Body of pancreas (tissue), 4 donors: ENCODE measurements around the gene AGPAT1. TPM values are rescaled to one million over a fixed set of nuclear protein-coding genes. Genes with fewer than 3 reads are reported as not detected.

ENCODE experiments used
- ATAC-seq: fragments of 150-250 bp; one replicate; pipeline ENCODE4 v1.9.1; 2016
- DNase-seq, 4 donors: peaks; one replicate each; pipeline ENCODE4 v3.0.0-alpha.2; 2019
- H3K27ac ChIP-seq, 4 donors: fragments of 200-600 bp; sonication (generic); 1 replicate in 3 of 4; 2 replicates in 1 of 4; pipeline versions ENCODE4 v1.5.1 to v1.6.1; 2016 to 2019; ENCODE audit warnings: mild to moderate bottlenecking in 1 of 4, mixed read lengths in 1 of 4, moderate library complexity in 1 of 4
- H3K27me3 ChIP-seq, 2 donors: fragments of 200-600 bp; sonication (generic); one replicate each; pipeline ENCODE4 v1.6.0; 2016; ENCODE audit warnings: mild to moderate bottlenecking in 1 of 2
- H3K36me3 ChIP-seq, 2 donors: fragments of 200-600 bp; sonication (generic); replicated peaks in 1 of 2; 2 replicates each; pipeline ENCODE4 v1.5.1; 2016; ENCODE audit warnings: low read depth in 2 of 2; ENCODE audit not compliant: insufficient read depth in 1 of 2
- H3K4me1 ChIP-seq: fragments of 200-600 bp; sonication (generic); one replicate; pipeline ENCODE4 v1.6.0; 2016
- H3K4me3 ChIP-seq, 2 donors: fragments of 200-600 bp; sonication (generic); 1 replicate in 1 of 2; 2 replicates in 1 of 2; pipeline ENCODE4 v1.5.1; 2016 to 2019
- H3K9me3 ChIP-seq, 3 donors: fragments of 200-600 bp; sonication (generic); 1 replicate in 2 of 3; 2 replicates in 1 of 3; pipeline ENCODE4 v1.5.1; 2016
- POLR2A ChIP-seq, 3 donors: fragments of 450-650 bp; IDR thresholded peaks; one replicate each; pipeline ENCODE4 v1.6.1; 2016; ENCODE audit warnings: antibody characterized with exemption in 3 of 3, mild to moderate bottlenecking in 2 of 3
- whole genome bisulfite sequencing, 2 donors: methylation state at CpG; one replicate each; pipeline ENCODE4 v1.1.5; 2017; 5-methylcytosine and 5-hydroxymethylcytosine counted together
- intact Hi-C: fragments of 100-400 bp; cut with DNase I; formaldehyde crosslinking; loops from one replicate; pipeline ENCODE4 v1.15.1; 2023
- total RNA-seq, 2 donors: library from RNA; depleted of rRNA; stranded (reverse); fragments of >200 nt; gene quantifications; one replicate each; pipeline ENCODE4 v1.1.0, GENCODE V29; 2016
- TF ChIP-seq, protein P1 (sequence below), 7 experiments: fragments of 450-650 bp in 4 of 7; fragments of 200-600 bp in 3 of 7; sonication (generic) in 3 of 7; IDR thresholded peaks; one replicate each; pipeline ENCODE4 v1.5.1; 2016 to 2019; ENCODE audit warnings: antibody characterized with exemption in 7 of 7

AGPAT1 gene
- total RNA-seq, 2 donors from 2014 or later = 13.2 to 16.1 TPM

DNA sequence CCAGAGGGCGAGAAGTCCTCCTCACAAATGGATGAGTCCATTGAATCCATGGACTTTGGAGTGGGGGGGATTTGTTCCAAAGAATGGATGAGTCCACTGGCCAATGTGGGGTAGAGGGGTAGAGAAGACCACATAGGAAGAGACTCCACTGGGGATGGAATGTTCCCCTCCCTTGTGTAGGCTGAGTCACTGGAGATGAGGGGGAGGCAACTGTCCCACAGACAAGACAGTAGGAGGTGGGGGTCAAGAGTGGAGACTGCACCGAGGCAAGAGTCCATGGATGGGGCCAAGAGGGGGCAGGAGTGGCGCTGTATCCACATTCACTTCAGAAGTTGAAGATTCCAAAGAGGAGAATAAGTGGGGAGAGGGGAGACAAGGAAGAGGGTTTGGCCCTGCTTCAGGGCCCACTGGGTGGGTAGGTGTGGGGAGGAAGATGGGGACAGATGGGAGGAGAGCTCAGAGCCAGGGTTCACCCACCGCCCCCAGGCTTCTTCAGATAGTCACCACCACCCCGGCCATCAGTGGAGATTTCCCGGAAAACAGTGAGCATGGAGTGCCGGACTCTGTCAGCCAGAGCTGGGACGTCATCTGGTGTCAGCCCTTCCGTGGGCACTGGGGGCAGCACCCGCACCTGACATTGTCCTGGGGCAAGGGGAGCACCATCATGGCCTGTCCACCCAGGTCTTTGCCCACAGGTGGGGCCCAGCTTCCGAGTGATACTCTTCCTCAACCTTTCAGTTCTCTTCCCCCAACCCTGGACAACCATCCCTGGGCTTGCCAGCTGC lies 6.9 kb downstream of the AGPAT1 start:
- H3K4me3 ChIP-seq = no peak overlapping the region
- WGBS, 2 donors = 80 to 90% methylated on average over 7 to 11 of the region's 11 CpGs
- intact Hi-C loops = no loop called here
- H3K9me3 ChIP-seq = no peaks in the 10 kb centered on the region
- ATAC-seq (no peak), DNase-seq (no peak)
- no peaks in the 10 kb centered on the region for H3K4me1 ChIP-seq
- H3K36me3 ChIP-seq = peaks cover 0 to 1% of the 10 kb centered on the region in 2 donors
- no peaks in the 10 kb centered on the region for H3K27me3 ChIP-seq
- H3K27ac ChIP-seq = no peak overlapping the region
- TF ChIP-seq, protein P1, sequence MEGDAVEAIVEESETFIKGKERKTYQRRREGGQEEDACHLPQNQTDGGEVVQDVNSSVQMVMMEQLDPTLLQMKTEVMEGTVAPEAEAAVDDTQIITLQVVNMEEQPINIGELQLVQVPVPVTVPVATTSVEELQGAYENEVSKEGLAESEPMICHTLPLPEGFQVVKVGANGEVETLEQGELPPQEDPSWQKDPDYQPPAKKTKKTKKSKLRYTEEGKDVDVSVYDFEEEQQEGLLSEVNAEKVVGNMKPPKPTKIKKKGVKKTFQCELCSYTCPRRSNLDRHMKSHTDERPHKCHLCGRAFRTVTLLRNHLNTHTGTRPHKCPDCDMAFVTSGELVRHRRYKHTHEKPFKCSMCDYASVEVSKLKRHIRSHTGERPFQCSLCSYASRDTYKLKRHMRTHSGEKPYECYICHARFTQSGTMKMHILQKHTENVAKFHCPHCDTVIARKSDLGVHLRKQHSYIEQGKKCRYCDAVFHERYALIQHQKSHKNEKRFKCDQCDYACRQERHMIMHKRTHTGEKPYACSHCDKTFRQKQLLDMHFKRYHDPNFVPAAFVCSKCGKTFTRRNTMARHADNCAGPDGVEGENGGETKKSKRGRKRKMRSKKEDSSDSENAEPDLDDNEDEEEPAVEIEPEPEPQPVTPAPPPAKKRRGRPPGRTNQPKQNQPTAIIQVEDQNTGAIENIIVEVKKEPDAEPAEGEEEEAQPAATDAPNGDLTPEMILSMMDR (IDR thresholded peaks at IDR 0.05) = no peak
- TF ChIP-seq POLR2A (IDR thresholded peaks at IDR 0.05) = no peak

DNA sequence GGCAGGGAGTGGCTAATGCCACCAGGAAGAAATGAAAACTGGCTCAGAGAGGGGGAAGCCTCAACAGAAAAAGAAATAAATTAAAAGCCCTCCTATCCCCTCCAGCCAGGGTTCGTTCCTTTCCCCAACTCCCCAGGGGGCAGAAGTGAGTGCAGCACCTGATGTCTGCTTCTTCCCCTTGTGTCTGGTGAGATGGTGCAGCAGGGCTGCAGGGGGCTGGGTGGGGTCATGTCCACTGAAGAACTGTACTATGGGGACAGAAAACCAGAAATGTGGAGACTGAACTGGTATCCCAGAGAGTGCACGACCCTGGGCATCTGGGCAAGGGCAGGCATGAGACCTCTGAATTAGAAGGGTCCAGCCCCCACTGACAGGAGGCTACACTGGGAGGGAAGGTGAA lies 7.5 kb downstream of the AGPAT1 start:
- Histone ChIP-seq H3K4me1 (no peaks in the 10 kb centered on the region), H3K9me3 (no peaks in the 10 kb centered on the region), H3K4me3 (no peak overlapping the region), H3K27me3 (no peaks in the 10 kb centered on the region), H3K27ac (no peak overlapping the region), H3K36me3 (peaks cover 0 to 1% of the 10 kb centered on the region in 2 donors)
- no peak for ATAC-seq
- WGBS, 2 donors = 75 to 89% methylated on average over 2 of the region's 2 CpGs
- DNase-seq = no peak
- intact Hi-C loops = no loop called here
- TF ChIP-seq, protein P1 (IDR thresholded peaks at IDR 0.05) = no peak
- TF ChIP-seq POLR2A (IDR thresholded peaks at IDR 0.05) = no peak

DNA sequence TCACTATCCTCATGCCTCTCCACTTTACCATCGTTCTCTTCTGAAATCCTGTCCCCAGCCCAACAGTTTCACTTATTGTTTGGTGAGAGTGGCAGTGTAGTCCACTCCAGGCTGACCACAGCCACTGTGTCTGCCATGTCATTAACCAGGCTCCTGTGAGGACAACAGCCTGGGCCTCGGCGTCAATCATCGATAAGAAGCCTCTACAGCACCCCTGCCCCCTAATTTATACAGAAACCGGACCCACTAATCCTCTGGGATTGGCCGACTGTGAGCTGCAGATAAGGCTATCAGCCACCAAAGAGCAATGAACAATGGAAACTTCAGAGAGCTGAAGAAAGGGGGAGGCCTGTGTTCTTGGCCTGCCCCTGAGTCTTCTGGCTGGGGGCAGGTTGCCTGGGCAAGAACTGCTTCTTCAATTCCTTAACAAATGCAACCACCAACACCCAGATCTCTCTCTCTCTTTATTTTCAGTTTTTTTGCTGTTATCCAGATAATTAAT lies 8.1 kb downstream of the AGPAT1 start:
- Histone ChIP-seq H3K27ac (no peak overlapping the region), H3K36me3 (peaks cover 0 to 1% of the 10 kb centered on the region in 2 donors), H3K4me3 (no peak overlapping the region), H3K27me3 (no peaks in the 10 kb centered on the region), H3K9me3 (no peaks in the 10 kb centered on the region), H3K4me1 (no peaks in the 10 kb centered on the region)
- DNase-seq (no peak), ATAC-seq (no peak)
- WGBS, 2 donors = 39 to 41% methylated on average over 6 of the region's 6 CpGs
- intact Hi-C loops = no loop called here
- TF ChIP-seq POLR2A (IDR thresholded peaks at IDR 0.05) = no peak
- TF ChIP-seq, protein P1 (IDR thresholded peaks at IDR 0.05) = no peak

DNA sequence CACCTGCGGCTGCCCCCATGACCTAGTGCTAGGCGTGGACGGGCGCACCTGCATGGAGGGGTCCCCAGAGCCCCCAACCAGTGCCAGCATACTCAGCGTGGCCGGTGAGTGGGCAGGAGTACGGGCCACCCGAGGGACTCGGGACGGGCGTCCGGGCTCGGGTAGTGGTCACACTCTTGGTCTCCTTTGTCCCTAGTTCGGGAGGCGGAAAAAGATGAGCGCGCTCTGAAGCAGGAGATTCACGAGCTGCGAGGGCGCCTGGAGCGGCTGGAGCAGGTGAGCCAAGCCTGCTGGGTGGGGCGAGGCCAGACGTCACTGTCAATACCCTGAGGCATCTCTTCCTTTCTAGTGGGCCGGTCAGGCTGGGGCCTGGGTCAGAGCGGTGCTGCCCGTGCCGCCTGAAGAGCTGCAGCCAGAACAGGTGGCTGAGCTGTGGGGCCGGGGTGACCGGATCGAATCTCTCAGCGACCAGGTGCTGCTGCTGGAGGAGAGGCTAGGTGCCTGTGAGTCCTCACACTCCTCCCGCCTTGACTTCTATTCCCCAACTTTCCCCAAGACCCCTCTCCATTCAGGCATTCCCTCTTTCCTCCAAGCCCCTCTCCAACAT lies 8.6 kb downstream of the AGPAT1 start:
- WGBS, 2 donors = 92% methylated on average over 10 to 31 of the region's 32 CpGs
- intact Hi-C loops = no loop called here
- no peak overlapping the region for H3K4me3 ChIP-seq
- no peaks in the 10 kb centered on the region for H3K9me3 ChIP-seq
- TF ChIP-seq POLR2A (IDR thresholded peaks at IDR 0.05) = no peak
- no peaks in the 10 kb centered on the region for H3K4me1 ChIP-seq
- no peak for DNase-seq
- peaks cover 0 to 1% of the 10 kb centered on the region in 2 donors for H3K36me3 ChIP-seq
- no peaks in the 10 kb centered on the region for H3K27me3 ChIP-seq
- no peak for ATAC-seq
- no peak overlapping the region for H3K27ac ChIP-seq

DNA sequence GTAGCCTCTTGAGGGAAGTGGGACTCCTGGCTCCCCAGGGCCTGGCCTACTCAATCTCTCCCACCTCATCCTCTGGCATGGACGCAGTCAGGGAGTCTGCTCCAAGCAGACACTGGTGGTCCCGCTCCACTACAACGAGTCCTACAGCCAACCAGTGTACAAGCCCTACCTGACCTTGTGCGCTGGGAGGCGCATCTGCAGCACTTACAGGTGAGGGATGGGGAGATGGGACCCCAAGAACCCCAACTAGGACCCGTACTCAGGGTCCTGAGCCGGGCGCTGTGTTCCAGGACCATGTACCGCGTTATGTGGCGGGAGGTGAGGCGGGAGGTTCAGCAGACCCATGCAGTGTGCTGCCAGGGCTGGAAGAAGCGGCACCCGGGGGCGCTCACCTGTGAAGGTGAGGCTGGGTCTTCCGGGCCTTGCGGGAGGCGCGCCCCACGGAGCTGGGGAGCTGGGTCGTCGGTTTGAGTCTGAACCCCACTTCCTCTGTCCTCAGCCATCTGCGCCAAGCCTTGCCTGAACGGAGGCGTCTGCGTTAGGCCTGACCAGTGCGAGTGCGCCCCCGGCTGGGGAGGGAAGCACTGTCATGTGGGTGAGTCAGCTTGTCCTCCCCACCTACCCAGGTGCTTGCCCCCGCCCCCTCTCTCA lies 9.3 kb downstream of the AGPAT1 start:
- Histone ChIP-seq H3K27me3 (no peaks in the 10 kb centered on the region), H3K36me3 (peaks cover 0 to 1% of the 10 kb centered on the region in 2 donors), H3K9me3 (no peaks in the 10 kb centered on the region), H3K27ac (no peak overlapping the region), H3K4me1 (no peaks in the 10 kb centered on the region), H3K4me3 (no peak overlapping the region)
- intact Hi-C loops = no loop called here
- DNase-seq (no peak), ATAC-seq (no peak)
- WGBS, 2 donors = 82 to 96% methylated on average over 16 to 29 of the region's 30 CpGs
- TF ChIP-seq, protein P1 (IDR thresholded peaks at IDR 0.05) = no peak
- no peak for TF ChIP-seq POLR2A (IDR thresholded peaks at IDR 0.05)
